Keratinocyte (primary cell): Measurements from ENCODE around the gene LRRN4. TPM values are rescaled to one million over a fixed set of nuclear protein-coding genes. Genes with fewer than 3 reads are reported as not detected.

Source experiments
- DNase-seq: peaks from one replicate; pipeline ENCODE4 v3.0.0-alpha.2; 2011; ENCODE audit warnings: low read depth, missing footprints, low spot score
- FAIRE-seq: peaks from 2 replicates; lab custom pipeline; 2011; peaks lifted over from hg19 to GRCh38; lab: Jason Lieb, UNC
- H2AFZ ChIP-seq: 2 replicates; pipeline ENCODE4 v1.6.0; 2012; ENCODE audit warnings: low read length, control low read depth, inconsistent platforms; ENCODE audit not compliant: control insufficient read depth
- H3K27ac ChIP-seq: 2 replicates; pipeline ENCODE4 v1.5.1; 2011; ENCODE audit warnings: low read length; ENCODE audit not compliant: control insufficient read depth, insufficient read depth
- H3K27me3 ChIP-seq: 3 replicates; pipeline ENCODE4 v1.6.0; 2011; ENCODE audit warnings: low read length; ENCODE audit not compliant: control insufficient read depth, insufficient read depth; ENCODE audit errors: extremely low read depth
- H3K36me3 ChIP-seq, 2 experiments: 2 replicates in 1 of 2; 3 replicates in 1 of 2; pipeline ENCODE4 v1.5.1; 2011; ENCODE audit warnings: low read length in 2 of 2, mild to moderate bottlenecking in 1 of 2; ENCODE audit not compliant: control insufficient read depth in 2 of 2, insufficient read depth in 2 of 2; ENCODE audit errors: extremely low read depth in 1 of 2
- H3K4me1 ChIP-seq: 3 replicates; pipeline ENCODE4 v1.5.1; 2011; ENCODE audit warnings: low read length; ENCODE audit not compliant: control insufficient read depth, insufficient read depth; ENCODE audit errors: extremely low read depth
- H3K4me2 ChIP-seq: 3 replicates; pipeline ENCODE4 v1.6.0; 2011; ENCODE audit warnings: low read depth, low read length; ENCODE audit not compliant: control insufficient read depth, insufficient read depth; ENCODE audit errors: extremely low read depth
- H3K4me3 ChIP-seq, 3 experiments: fragments of 200-600 bp in 1 of 3; sonication (generic) in 1 of 3; 2 replicates in 2 of 3; 3 replicates in 1 of 3; pipeline ENCODE4 v1.5.1; 2011 to 2016; ENCODE audit warnings: low read length in 3 of 3, mild to moderate bottlenecking in 3 of 3, control low read depth in 2 of 3, inconsistent platforms in 1 of 3, low read depth in 1 of 3, mixed read lengths in 1 of 3, mixed run types in 1 of 3, moderate library complexity in 1 of 3; ENCODE audit not compliant: control insufficient read depth in 2 of 3, insufficient read depth in 2 of 3; ENCODE audit errors: extremely low read depth in 1 of 3
- H3K79me2 ChIP-seq: 2 replicates; pipeline ENCODE4 v1.6.0; 2012; ENCODE audit warnings: low read length; ENCODE audit not compliant: control insufficient read depth, insufficient read depth
- H3K9ac ChIP-seq: 3 replicates; pipeline ENCODE4 v1.6.0; 2011; ENCODE audit warnings: low read length; ENCODE audit not compliant: control insufficient read depth, insufficient read depth; ENCODE audit errors: extremely low read depth
- H3K9me1 ChIP-seq: 3 replicates; pipeline ENCODE4 v1.6.0; 2011; ENCODE audit warnings: low read length; ENCODE audit not compliant: control insufficient read depth, insufficient read depth; ENCODE audit errors: extremely low read depth
- H3K9me3 ChIP-seq: 2 replicates; pipeline ENCODE4 v1.5.1; 2012; ENCODE audit warnings: low read depth, low read length; ENCODE audit not compliant: control insufficient read depth
- H4K20me1 ChIP-seq: 3 replicates; pipeline ENCODE4 v1.6.0; 2011; ENCODE audit warnings: low read length; ENCODE audit not compliant: control insufficient read depth, insufficient read depth; ENCODE audit errors: extremely low read depth
- CTCF ChIP-seq, 3 experiments: IDR thresholded peaks in 1 of 3; conservative IDR thresholded peaks in 1 of 3; optimal IDR thresholded peaks in 1 of 3; 2 replicates in 2 of 3; 3 replicates in 1 of 3; pipeline versions ENCODE3 to v1.5.1; 2011; ENCODE audit warnings: low read length in 3 of 3, mild to moderate bottlenecking in 3 of 3, moderate library complexity in 2 of 3, control low read depth in 1 of 3, inconsistent platforms in 1 of 3; ENCODE audit not compliant: insufficient read depth in 2 of 3; ENCODE audit errors: extremely low read depth in 1 of 3
- EZH2 ChIP-seq: IDR thresholded peaks from one replicate; pipeline ENCODE4 v1.6.1; 2012; ENCODE audit warnings: inconsistent platforms, mild to moderate bottlenecking, low read length, moderate library complexity
- dilution Hi-C: fragments of 300-500 bp; cut with MboI; formaldehyde crosslinking; loops from one replicate; pipeline ENCODE4 v1.7.0; 2020; ENCODE audit warnings: low sequenced_read_pairs; ENCODE audit not compliant: extremely low pct_ligation_motif_present
- polyA plus RNA-seq, 5 experiments: library from polyadenylated mRNA; depleted of rRNA in 3 of 5; stranded (reverse) in 3 of 5; stranded (forward) in 1 of 5; unstranded in 1 of 5; fragments of >200 nt; gene quantifications; 1 replicate in 1 of 5; 2 replicates in 3 of 5; 3 replicates in 1 of 5; pipeline versions ENCODE4 v1.2.1 to v1.2.3, GENCODE V29; 2011 to 2012; ENCODE audit warnings: missing spikeins in 2 of 5, low read depth in 1 of 5, low replicate concordance in 1 of 5

LRRN4 gene
- polyA plus RNA-seq, 1 donor (not counting 4 experiments of a cell fraction or from before 2014, with no cell fraction given): 0.14 TPM

- Histone ChIP-seq H3K4me2 (no peak overlapping the region), H2AFZ (no peak overlapping the region), H3K27ac (no peak overlapping the region), H3K9ac (no peak overlapping the region), H3K9me3 (no peaks in the 10 kb centered on the region), H3K4me3 (no peak overlapping the region), H4K20me1 (no peaks in the 10 kb centered on the region), H3K4me1 (no peaks in the 10 kb centered on the region), H3K27me3 (no peaks in the 10 kb centered on the region), H3K79me2 (no peaks in the 10 kb centered on the region), H3K9me1 (no peaks in the 10 kb centered on the region), H3K36me3 (peaks cover 6% of the 10 kb centered on the region in 2 experiments)
- dilution Hi-C loops: no loop called here
- DNase-seq: no peak
- TF ChIP-seq CTCF (optimal IDR thresholded peaks at IDR 0.05 in 1 of 3, IDR thresholded peaks at IDR 0.05 in 1 of 3, conservative IDR thresholded peaks at IDR 0.05 in 1 of 3; ENCODE audit: extremely low read depth in 1 of 3, insufficient read depth in 2 of 3, low read length in 3 of 3) (no peak), EZH2 (no peak)
- FAIRE-seq: no peak
Measured at GRCh38 chr20:6045566-6045965, 8.3 kb downstream of the LRRN4 start.

- dilution Hi-C loops: no loop called here
- peaks cover 6 to 8% of the 10 kb centered on the region in 2 experiments for H3K36me3 ChIP-seq
- no peaks in the 10 kb centered on the region for H3K27me3 ChIP-seq
- DNase-seq: no peak
- H3K9me1 ChIP-seq: no peaks in the 10 kb centered on the region
- no peaks in the 10 kb centered on the region for H4K20me1 ChIP-seq
- TF ChIP-seq CTCF (optimal IDR thresholded peaks at IDR 0.05 in 1 of 3, IDR thresholded peaks at IDR 0.05 in 1 of 3, conservative IDR thresholded peaks at IDR 0.05 in 1 of 3; ENCODE audit: extremely low read depth in 1 of 3, insufficient read depth in 2 of 3, low read length in 3 of 3): no peak
- TF ChIP-seq EZH2: no peak
- H3K9me3 ChIP-seq: no peaks in the 10 kb centered on the region
- H2AFZ ChIP-seq: no peak overlapping the region
- no peak overlapping the region for H3K9ac ChIP-seq
- no peaks in the 10 kb centered on the region for H3K4me1 ChIP-seq
- H3K79me2 ChIP-seq: no peaks in the 10 kb centered on the region
- FAIRE-seq: no peak
- no peak overlapping the region for H3K4me2 ChIP-seq
- no peak overlapping the region for H3K4me3 ChIP-seq
- H3K27ac ChIP-seq: no peak overlapping the region
Measured at GRCh38 chr20:6044115-6044514, 9.7 kb downstream of the LRRN4 start.
